AG10803 (cell line): ENCODE results near the gene ARHGAP26.

Experiments
- DNase-seq: peaks from one replicate; pipeline ENCODE4 v3.0.0; 2010; ENCODE audit warnings: low read depth
- H3K4me3 ChIP-seq: 2 replicates; pipeline ENCODE4 v1.5.1; 2011; ENCODE audit warnings: mild to moderate bottlenecking, low read length, control low read depth
- TF ChIP-seq, protein P1 (sequence below): conservative IDR thresholded peaks from 2 replicates; pipeline ENCODE4 v1.5.1; 2011; ENCODE audit warnings: mild to moderate bottlenecking, low read length, control low read depth, inconsistent platforms

The ARHGAP26 gene, protein sequence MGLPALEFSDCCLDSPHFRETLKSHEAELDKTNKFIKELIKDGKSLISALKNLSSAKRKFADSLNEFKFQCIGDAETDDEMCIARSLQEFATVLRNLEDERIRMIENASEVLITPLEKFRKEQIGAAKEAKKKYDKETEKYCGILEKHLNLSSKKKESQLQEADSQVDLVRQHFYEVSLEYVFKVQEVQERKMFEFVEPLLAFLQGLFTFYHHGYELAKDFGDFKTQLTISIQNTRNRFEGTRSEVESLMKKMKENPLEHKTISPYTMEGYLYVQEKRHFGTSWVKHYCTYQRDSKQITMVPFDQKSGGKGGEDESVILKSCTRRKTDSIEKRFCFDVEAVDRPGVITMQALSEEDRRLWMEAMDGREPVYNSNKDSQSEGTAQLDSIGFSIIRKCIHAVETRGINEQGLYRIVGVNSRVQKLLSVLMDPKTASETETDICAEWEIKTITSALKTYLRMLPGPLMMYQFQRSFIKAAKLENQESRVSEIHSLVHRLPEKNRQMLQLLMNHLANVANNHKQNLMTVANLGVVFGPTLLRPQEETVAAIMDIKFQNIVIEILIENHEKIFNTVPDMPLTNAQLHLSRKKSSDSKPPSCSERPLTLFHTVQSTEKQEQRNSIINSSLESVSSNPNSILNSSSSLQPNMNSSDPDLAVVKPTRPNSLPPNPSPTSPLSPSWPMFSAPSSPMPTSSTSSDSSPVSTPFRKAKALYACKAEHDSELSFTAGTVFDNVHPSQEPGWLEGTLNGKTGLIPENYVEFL

DNA sequence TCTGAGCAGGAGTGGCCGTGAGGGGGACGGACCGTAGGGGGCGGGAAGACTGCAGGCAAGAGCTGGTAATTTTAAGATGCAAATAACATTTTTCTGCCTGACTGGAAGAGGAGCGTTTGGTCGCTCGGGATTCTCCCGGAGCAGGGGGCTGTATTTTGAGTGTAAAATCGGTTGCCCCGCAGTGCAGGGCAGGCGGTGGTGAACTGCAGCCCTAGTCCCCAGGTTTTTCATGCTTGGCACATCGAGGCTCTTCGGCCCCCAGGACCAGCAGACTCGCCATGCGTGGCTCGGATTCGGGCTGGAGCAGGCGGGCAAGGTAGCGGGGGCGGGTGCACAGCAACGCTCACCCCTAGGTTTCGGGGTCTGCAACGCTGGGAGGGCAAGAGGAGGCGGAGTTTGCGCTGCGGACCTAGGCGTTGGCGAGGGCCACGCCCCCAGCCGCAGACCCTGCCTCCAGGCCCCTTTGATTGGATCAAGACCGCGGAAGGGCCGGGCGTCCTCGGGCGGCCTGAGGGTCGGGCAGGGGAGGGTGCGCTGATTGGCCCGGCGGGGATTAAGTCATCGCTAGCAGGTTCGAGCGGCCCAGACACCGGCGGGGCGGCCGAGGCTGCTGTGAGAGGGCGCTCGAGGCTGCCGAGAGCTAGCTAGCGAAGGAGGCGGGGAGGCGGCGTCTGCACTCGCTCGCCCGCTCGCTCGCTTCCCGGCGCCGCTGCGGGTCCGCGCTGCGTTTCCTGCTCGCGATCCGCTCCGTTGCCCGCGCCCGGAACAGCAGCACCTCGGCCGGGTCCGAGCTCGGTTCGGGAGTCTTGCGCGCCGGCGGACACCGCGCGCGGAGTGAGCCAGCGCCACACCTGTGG, at the start of gene ARHGAP26:
Gene ARHGAP26, plus strand, starts transcription at position 585 of the 857 bp plus-strand sequence. CDS start 385 bp downstream, outside the sequence.
- DNase-seq = peak; percentile 94
- TF ChIP-seq, protein P1, sequence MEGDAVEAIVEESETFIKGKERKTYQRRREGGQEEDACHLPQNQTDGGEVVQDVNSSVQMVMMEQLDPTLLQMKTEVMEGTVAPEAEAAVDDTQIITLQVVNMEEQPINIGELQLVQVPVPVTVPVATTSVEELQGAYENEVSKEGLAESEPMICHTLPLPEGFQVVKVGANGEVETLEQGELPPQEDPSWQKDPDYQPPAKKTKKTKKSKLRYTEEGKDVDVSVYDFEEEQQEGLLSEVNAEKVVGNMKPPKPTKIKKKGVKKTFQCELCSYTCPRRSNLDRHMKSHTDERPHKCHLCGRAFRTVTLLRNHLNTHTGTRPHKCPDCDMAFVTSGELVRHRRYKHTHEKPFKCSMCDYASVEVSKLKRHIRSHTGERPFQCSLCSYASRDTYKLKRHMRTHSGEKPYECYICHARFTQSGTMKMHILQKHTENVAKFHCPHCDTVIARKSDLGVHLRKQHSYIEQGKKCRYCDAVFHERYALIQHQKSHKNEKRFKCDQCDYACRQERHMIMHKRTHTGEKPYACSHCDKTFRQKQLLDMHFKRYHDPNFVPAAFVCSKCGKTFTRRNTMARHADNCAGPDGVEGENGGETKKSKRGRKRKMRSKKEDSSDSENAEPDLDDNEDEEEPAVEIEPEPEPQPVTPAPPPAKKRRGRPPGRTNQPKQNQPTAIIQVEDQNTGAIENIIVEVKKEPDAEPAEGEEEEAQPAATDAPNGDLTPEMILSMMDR = peak; percentile 20
- peak within 1 kb of the TSS; percentile 95 for H3K4me3 ChIP-seq

DNA sequence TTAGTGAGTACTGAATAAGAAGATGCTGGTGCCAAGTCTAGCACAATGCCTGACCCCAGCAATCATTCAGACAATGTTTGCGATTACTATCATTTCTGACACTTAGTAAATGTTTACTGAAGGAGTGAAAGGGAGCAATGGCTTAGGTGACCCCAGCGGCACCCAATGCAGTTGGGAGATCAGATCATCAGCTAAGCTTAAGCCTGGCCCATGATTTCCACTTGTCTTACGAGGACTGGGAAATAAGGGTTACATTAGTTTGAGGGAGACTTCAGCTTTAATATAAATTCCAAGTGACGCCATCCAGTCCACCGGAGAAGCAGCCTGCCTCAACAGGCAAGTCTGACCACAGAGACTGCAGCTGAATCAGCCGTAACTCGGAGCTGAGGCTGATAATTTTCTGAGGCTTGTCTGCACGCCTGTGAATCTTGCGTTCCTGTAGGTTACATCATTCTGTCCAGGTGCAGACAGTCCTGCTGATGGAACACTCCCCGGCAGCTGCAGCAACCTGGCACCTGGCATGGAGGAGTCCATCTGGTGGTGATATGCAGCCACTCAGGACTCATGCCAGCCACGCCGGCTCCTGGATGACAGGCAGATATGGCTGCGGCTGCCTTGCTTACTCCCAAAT, 49.4 kb upstream of the ARHGAP26 start:
- no peak overlapping the region for H3K4me3 ChIP-seq
- DNase-seq = no peak
- TF ChIP-seq, protein P1 = no peak

DNA sequence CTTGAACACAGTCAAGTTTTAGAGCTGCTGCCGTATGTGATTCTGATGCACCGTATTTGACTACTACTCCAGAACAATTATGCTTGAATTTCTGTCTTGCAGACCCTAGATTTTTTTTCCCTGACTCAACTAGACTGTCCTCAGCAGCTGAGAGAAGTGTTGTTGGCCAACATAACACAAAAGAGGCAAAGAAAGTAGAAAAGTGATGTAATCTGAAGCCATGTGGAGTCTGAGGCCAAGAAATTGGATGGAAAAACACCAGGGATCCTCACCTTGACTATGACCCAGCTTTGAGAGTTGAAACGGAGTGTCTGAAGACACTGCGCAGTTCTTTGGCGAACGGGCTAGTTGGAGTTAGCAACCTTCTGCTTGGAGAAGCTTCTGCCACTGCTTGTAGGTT, 48.0 kb upstream of the ARHGAP26 start:
- no peak overlapping the region for H3K4me3 ChIP-seq
- peak; percentile 31 for DNase-seq
- TF ChIP-seq, protein P1 = no peak

DNA sequence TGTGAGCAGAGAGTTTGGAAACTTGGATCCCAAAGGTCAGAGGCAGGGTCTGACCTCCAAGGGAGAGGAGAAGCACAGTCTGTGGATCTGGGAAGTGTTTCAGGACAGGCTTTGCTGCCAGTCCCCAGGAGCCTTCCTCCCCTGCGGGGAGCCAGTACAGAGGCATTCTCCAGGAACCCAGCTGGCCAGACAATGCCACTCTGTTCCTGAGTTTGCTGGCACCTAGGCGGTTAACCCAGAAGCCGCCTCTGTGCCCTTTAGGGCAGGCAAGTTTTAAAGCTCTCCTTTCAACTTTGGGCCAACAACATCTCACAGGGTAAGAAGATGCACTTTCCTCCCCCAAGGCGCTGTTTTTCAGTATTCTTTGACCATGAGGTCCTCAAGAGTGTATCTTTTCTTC, 47.3 kb upstream of the ARHGAP26 start:
- TF ChIP-seq, protein P1 = no peak
- DNase-seq = no peak
- no peak overlapping the region for H3K4me3 ChIP-seq

DNA sequence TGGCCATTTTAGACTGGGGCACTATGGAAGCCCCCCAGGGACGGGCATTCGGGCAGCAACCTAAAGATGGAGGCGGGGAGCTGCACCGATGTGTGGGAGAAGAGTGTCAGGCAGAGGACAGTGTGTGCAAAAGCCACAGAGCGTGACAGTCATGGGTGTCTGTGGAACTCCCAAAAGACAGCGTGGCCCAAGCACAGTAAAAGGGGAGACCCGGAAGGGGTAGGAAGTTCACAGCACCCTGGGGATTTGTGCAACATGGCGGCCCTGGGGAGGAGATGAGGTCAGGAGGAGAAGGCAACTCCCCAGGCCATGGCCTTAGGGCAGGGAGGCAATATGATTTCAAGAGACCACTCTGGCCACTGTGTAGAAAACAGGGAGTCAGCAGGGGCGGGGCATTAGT, 45.4 kb upstream of the ARHGAP26 start:
- DNase-seq = no peak
- H3K4me3 ChIP-seq = no peak overlapping the region
- TF ChIP-seq, protein P1 = no peak
